Gastrocnemius medialis (tissue), 4 donors: ENCODE measurements around the gene CNFN.

Source experiments
- POLR2A ChIP-seq, 2 donors: fragments of 450-650 bp; IDR thresholded peaks; one replicate each; pipeline ENCODE4 v1.6.1; 2017; ENCODE audit warnings: antibody characterized with exemption in 2 of 2, mild to moderate bottlenecking in 2 of 2, moderate library complexity in 2 of 2
- TF ChIP-seq, protein P1 (sequence below), 5 experiments: fragments of 450-650 bp in 3 of 5; fragments of 200-600 bp in 2 of 5; sonication (generic) in 2 of 5; IDR thresholded peaks in 4 of 5; conservative IDR thresholded peaks in 1 of 5; 1 replicate in 4 of 5; 2 replicates in 1 of 5; pipeline ENCODE4 v1.5.1; 2016 to 2019; ENCODE audit warnings: antibody characterized with exemption in 5 of 5, mild to moderate bottlenecking in 3 of 5, moderate library complexity in 3 of 5

DNA sequence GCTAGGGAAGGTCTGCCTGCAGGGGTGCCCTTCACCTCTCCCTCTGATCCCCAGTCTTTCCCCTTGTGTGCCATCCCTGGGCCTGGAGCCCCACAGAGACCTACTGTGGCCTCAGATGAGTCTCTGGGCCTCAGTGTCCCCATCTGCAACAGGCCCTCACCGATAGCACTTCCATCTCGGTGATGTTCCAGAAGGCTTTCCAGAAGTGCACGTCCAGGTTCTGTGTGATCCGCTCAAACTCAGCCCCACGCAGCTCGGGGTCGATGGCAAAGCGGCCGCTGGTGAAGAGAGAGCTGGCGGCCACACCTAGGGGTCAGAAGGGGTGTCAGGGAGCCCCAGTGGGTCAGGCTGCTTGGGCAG, 17.7 kb upstream of the CNFN start:
- TF ChIP-seq, protein P1, sequence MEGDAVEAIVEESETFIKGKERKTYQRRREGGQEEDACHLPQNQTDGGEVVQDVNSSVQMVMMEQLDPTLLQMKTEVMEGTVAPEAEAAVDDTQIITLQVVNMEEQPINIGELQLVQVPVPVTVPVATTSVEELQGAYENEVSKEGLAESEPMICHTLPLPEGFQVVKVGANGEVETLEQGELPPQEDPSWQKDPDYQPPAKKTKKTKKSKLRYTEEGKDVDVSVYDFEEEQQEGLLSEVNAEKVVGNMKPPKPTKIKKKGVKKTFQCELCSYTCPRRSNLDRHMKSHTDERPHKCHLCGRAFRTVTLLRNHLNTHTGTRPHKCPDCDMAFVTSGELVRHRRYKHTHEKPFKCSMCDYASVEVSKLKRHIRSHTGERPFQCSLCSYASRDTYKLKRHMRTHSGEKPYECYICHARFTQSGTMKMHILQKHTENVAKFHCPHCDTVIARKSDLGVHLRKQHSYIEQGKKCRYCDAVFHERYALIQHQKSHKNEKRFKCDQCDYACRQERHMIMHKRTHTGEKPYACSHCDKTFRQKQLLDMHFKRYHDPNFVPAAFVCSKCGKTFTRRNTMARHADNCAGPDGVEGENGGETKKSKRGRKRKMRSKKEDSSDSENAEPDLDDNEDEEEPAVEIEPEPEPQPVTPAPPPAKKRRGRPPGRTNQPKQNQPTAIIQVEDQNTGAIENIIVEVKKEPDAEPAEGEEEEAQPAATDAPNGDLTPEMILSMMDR (IDR thresholded peaks at IDR 0.05 in 4 of 5, conservative IDR thresholded peaks at IDR 0.05 in 1 of 5): no peak
- TF ChIP-seq POLR2A (IDR thresholded peaks at IDR 0.05): no peak
